A204.1 (cell line): Measurements from ENCODE around the gene MAGI2.
"Not testable (repeated sequence)": the region's sequence is repeated elsewhere in the genome, so short reads cannot be mapped to it uniquely, and the experiment has no call there.

Experiments used
- FAIRE-seq: peaks from 2 replicates; lab custom pipeline; 2012; peaks lifted over from hg19 to GRCh38; lab: Jason Lieb, UNC

The MAGI2 gene

DNA sequence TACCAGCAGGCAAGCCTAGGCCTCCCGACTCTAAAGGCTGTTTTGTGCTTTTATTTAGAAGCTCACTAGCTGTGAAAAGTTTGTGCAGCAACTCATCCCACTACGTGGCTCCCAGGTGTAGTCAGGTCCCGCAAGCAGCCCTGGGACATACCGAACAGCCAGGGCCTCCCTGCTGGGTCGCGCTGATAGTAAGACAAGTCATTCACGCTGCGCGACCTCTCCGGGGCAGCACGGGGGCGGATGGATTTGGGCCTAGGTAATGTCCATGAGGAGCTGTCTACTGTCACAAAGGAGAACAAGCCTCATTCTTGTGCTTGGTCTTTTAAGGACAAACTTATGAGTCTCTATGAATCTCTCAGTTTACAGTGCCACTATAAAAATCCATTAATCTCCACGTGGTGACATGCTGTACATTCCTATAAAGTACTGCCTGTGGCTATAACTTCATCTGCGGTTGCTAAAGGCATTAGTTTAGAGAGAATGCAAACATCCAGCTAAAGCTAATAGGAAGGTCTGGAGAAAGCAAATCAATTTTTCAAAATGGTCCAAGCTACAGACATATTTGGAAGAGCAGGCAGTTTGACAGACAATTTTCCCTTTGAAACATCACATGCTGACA, 1108.1 kb downstream of the MAGI2 start:
- no peak for FAIRE-seq

GRCh38 chr7:78334426-78334825, 1119.0 kb downstream of the MAGI2 start:
- FAIRE-seq, result no peak

GRCh38 chr7:78333530-78334425, 1119.7 kb downstream of the MAGI2 start:
- FAIRE-seq, result no peak

GRCh38 chr7:78329001-78329655, 1124.3 kb downstream of the MAGI2 start:
- FAIRE-seq, result no peak

GRCh38 chr7:78327718-78328117, 1125.7 kb downstream of the MAGI2 start:
- no peak for FAIRE-seq

DNA sequence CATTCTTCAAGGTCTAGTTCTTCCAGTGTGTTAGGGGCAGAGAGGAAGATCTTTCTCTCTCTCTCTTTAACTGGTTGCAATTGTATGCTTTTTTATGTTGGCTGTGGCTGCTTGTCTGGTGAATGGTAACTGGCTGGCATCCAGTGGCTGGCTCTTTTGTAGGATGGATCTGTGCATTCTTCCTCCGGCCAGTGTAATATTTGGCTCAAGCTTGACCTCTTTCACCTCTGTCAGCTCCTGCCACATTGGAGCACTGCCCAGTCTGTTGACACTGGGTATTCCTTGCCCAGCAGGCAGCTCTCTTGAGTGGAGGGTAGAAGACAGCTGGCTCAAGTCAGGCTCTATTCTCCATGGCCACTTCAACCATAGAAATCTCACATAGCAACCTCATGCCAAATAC, 1126.6 kb downstream of the MAGI2 start:
- no peak for FAIRE-seq

GRCh38 chr7:78326189-78326588, 1127.3 kb downstream of the MAGI2 start:
- no peak for FAIRE-seq

DNA sequence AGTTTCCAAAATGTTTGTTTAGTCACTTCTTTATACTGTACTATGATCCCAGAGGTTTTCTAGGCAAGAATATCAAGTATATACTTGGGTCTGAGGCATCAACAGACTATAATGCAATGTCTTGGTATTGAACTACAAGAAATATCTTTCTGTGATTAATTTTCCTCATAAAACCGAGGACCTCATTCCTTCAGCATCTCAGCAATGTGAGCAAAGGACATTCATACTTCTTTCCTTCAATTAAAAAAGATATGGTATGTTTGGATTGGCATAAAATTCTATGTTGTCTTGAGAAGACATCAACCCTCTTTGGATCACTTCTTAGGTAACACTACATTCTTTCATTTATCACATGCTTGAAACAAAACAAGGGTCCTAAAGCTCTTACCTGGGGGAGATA, 1130.3 kb downstream of the MAGI2 start:
- FAIRE-seq, result no peak

- FAIRE-seq, result not testable (repeated sequence)
Observed at GRCh38 chr7:78322231-78322630, 1131.2 kb downstream of the MAGI2 start.

DNA sequence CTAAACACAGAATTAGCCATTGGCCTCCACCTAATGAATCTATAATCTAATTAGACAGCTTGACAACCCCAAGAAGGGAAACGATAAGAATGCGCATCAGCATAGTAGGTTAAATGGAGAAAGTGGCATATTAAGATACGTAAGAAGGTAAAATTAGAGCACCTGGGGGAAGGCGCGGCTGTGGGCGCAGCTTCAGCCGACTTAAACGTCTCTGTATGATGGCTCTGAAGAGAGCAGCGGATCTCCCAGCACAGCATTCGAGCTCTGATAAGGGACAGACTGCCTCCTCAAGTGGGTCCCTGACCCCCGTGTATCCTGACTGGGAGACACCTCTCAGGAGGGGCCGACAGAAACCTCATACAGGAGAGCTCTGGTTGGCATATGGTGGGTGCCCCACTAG, 1136.1 kb downstream of the MAGI2 start:
- FAIRE-seq, result no peak

DNA sequence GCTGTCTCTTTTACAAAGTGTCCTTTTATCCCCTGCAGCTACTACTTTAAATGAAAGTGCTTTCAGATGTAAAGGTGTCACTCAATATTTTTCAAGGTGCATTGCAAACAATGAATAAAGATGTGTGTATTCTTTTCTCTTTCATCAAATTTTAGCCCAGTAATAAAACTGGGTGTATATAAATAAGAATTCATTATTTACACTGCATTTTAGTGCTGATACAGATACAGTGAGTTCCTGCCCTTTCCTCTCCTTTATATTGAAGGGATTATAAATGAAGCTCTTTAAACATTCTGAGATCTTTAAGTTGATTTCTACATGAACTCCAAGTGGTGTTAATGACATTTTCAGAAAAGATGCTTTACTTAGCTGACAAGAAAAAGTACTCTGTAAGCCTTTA, 1137.4 kb downstream of the MAGI2 start:
- FAIRE-seq, result no peak

DNA sequence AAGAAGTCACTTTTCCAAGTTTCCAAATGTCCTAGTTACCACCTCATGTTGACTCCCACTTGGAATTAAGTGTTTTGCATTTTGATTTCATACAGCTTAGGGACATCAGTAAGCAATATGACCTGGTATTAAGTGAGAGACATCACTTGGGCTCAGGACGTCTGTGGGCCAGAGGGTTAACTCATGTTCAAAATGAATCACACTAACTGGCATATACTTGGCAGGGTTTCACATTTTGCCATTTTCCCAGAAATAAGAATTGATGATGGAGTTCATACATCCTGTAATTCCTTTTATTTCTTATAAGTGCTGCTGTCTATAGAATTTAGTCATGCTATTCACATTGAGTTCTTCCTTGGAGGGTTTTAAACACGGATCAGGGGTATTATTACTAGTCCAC, 1138.3 kb downstream of the MAGI2 start:
- FAIRE-seq, result no peak

GRCh38 chr7:78311181-78311580, 1142.3 kb downstream of the MAGI2 start:
- no peak for FAIRE-seq

DNA sequence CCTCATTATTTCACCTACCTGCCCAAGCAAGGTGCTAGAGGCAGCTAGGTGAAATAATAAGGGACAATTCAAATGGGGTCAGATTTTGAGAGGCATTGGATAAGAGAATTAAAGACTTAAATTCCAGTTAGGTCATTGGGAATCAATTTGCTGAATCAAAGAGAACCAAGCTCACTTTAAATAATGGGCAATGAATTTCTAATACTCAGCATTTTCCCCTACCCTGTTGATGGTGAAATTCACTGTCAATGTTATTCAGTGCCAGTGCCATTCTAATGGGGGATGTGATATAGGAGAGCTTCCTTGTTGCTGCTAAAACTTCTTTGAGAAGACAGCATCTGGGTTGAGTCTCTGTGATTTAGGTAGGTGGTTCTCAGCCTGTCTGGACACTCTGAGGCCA, 1145.6 kb downstream of the MAGI2 start:
- FAIRE-seq, result no peak

- no peak for FAIRE-seq
Observed at GRCh38 chr7:78306634-78307033, 1146.8 kb downstream of the MAGI2 start.

GRCh38 chr7:78301407-78301806, 1152.1 kb downstream of the MAGI2 start:
- no peak for FAIRE-seq

GRCh38 chr7:78299088-78299487, 1154.4 kb downstream of the MAGI2 start:
- FAIRE-seq, result no peak

- no peak for FAIRE-seq
Observed at GRCh38 chr7:78296644-78297371, 1156.7 kb downstream of the MAGI2 start.

DNA sequence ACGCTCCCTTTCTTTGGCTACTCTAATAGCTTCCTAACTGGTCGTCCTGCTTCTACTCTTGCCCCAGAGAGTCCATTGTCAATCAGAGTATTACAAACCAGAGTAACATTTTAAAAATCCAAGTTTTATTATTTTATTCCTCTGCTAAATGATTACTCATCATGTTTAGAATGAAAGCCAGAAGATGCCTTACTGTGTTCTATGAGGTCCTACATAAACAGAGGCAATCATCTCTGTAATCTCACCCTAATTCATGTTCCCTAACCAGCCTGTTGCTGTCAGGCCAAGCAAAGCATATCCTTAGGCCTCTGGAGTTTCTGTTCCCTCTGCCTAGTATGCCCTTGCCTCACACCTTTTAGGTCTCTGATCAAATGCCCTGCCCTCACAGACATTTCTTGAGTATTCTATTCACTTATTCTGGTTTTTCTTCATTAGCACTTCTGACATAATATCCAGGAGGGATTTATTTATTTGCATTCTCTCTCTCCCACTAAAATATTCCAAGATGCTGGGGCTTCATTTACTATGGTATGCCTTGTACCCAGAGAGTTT, 1157.3 kb downstream of the MAGI2 start:
- FAIRE-seq, result no peak

DNA sequence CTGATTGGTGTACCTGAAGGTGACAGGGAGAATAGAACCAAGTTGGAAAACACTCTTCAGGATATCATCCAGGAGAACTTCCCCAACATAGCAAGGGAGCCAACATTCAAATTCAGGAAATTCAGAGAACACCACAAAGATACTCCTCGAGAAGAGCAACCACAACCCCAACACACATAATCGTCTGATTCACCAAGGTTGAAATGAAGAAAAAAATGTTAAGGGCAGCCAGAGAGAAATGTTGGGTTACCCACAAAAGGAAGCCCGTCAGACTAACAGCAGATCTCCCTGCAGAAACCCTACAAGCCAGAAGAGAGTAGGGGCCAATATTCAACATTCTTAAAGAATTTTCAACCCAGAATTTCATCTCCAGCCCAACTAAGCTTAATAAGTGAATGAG, 1164.0 kb downstream of the MAGI2 start:
- FAIRE-seq, result not testable (repeated sequence)

- FAIRE-seq, result no peak
Observed at GRCh38 chr7:78284945-78285344, 1168.5 kb downstream of the MAGI2 start.

GRCh38 chr7:78280276-78280675, 1173.2 kb downstream of the MAGI2 start:
- FAIRE-seq, result no peak
